HEK293 (cell line): ENCODE results near the gene C10orf67.

ENCODE experiments used
- CTCF ChIA-PET: fragments of 350-600 bp; formaldehyde crosslinking; extraction: SDS; loops from one replicate; lab custom pipeline; 2021; ENCODE audit warnings: antibody characterized with exemption; lab: Yijun Ruan, JAX
- POLR2A ChIA-PET: fragments of 300-600 bp; formaldehyde crosslinking; extraction: SDS; loops from one replicate; lab custom pipeline; 2020; ENCODE audit warnings: antibody characterized with exemption, inconsistent platforms; lab: Yijun Ruan, JAX
- H3K27ac ChIP-seq: fragments of 200-500 bp; sonication (Bioruptor generic); 2 replicates; pipeline ENCODE4 v1.5.1; 2014; ENCODE audit warnings: low read depth, low read length, control low read depth, inconsistent platforms; ENCODE audit errors: extremely low read depth
- H3K36me3 ChIP-seq, 2 experiments: fragments of 200-500 bp in 1 of 2; sonication (Bioruptor generic) in 1 of 2; 1 replicate in 1 of 2; 2 replicates in 1 of 2; pipeline ENCODE4 v1.5.1; 2014 to 2017; ENCODE audit warnings: inconsistent platforms in 2 of 2, low read length in 2 of 2; ENCODE audit not compliant: control insufficient read depth in 2 of 2, insufficient read depth in 1 of 2
- H3K4me1 ChIP-seq: fragments of 200-500 bp; sonication (Bioruptor generic); 2 replicates; pipeline ENCODE4 v1.5.1; 2014; ENCODE audit warnings: mild to moderate bottlenecking, low read length, inconsistent platforms; ENCODE audit not compliant: control insufficient read depth, insufficient read depth
- H3K4me3 ChIP-seq: 2 replicates; pipeline ENCODE4 v1.5.1; 2011; ENCODE audit warnings: low read depth, mild to moderate bottlenecking, control low read depth, low read length, moderate library complexity
- H3K9me3 ChIP-seq: fragments of 200-500 bp; sonication (Bioruptor generic); 2 replicates; pipeline ENCODE4 v1.5.1; 2014; ENCODE audit warnings: low read depth, low read length, inconsistent platforms; ENCODE audit not compliant: control insufficient read depth, insufficient read depth
- BCL11B ChIP-seq: fragments of 450-650 bp; formaldehyde crosslinking; IDR thresholded peaks from 2 replicates; pipeline ENCODE4 v1.5.1; 2016; ENCODE audit warnings: low read depth, missing biosample characterization, missing genetic modification characterization
- EGR2 ChIP-seq: fragments of 450-650 bp; formaldehyde crosslinking; IDR thresholded peaks from 2 replicates; pipeline ENCODE4 v1.5.1; 2016; ENCODE audit warnings: low read depth, missing biosample characterization, missing genetic modification characterization
- IKZF3 ChIP-seq: fragments of 450-650 bp; IDR thresholded peaks from 2 replicates; pipeline ENCODE4 v1.5.0; 2018; ENCODE audit warnings: missing biosample characterization, mild to moderate bottlenecking, missing genetic modification characterization, moderate library complexity
- KLF1 ChIP-seq: fragments of 450-650 bp; formaldehyde crosslinking; IDR thresholded peaks from 2 replicates; pipeline ENCODE4 v1.5.1; 2016; ENCODE audit warnings: missing biosample characterization, missing genetic modification characterization
- OSR2 ChIP-seq: fragments of 450-650 bp; formaldehyde crosslinking; IDR thresholded peaks from 2 replicates; pipeline ENCODE4 v1.5.1; 2016; ENCODE audit warnings: missing biosample characterization, missing genetic modification characterization
- PATZ1 ChIP-seq: fragments of 450-650 bp; formaldehyde crosslinking; IDR thresholded peaks from 2 replicates; pipeline ENCODE4 v1.5.1; 2016; ENCODE audit warnings: missing biosample characterization, missing genetic modification characterization
- SALL2 ChIP-seq: fragments of 450-650 bp; formaldehyde crosslinking; IDR thresholded peaks from 2 replicates; pipeline ENCODE4 v1.5.0; 2017; ENCODE audit warnings: missing biosample characterization, mild to moderate bottlenecking, missing genetic modification characterization, borderline replicate concordance
- SP3 ChIP-seq: fragments of 450-650 bp; formaldehyde crosslinking; IDR thresholded peaks from 2 replicates; pipeline ENCODE4 v1.5.1; 2016; ENCODE audit warnings: missing biosample characterization, missing genetic modification characterization
- ZBTB20 ChIP-seq: fragments of 450-650 bp; formaldehyde crosslinking; IDR thresholded peaks from 2 replicates; pipeline ENCODE4 v1.5.1; 2016; ENCODE audit warnings: missing biosample characterization, missing genetic modification characterization
- ZBTB21 ChIP-seq: fragments of 450-650 bp; formaldehyde crosslinking; IDR thresholded peaks from 2 replicates; pipeline ENCODE4 v1.5.1; 2017; ENCODE audit warnings: missing biosample characterization, missing genetic modification characterization
- ZFHX2 ChIP-seq: fragments of 450-650 bp; formaldehyde crosslinking; conservative IDR thresholded peaks from 2 replicates; pipeline ENCODE4 v1.5.1; 2016; ENCODE audit warnings: missing biosample characterization, missing genetic modification characterization
- ZFP3 ChIP-seq: fragments of 450-650 bp; formaldehyde crosslinking; IDR thresholded peaks from 2 replicates; pipeline ENCODE4 v1.5.1; 2016; ENCODE audit warnings: low read depth, missing biosample characterization, missing genetic modification characterization
- ZFP41 ChIP-seq: fragments of 450-650 bp; formaldehyde crosslinking; IDR thresholded peaks from 2 replicates; pipeline ENCODE4 v1.5.1; 2016; ENCODE audit warnings: missing biosample characterization, missing genetic modification characterization, borderline replicate concordance
- ZNF112 ChIP-seq: fragments of 450-650 bp; formaldehyde crosslinking; IDR thresholded peaks from 2 replicates; pipeline ENCODE4 v1.5.0; 2017; ENCODE audit warnings: missing biosample characterization, missing genetic modification characterization
- ZNF140 ChIP-seq: fragments of 450-650 bp; formaldehyde crosslinking; IDR thresholded peaks from 2 replicates; pipeline ENCODE4 v1.5.1; 2016; ENCODE audit warnings: missing biosample characterization, missing genetic modification characterization
- ZNF2 ChIP-seq: fragments of 450-650 bp; formaldehyde crosslinking; IDR thresholded peaks from 2 replicates; pipeline ENCODE4 v1.5.1; 2016; ENCODE audit warnings: missing biosample characterization, missing genetic modification characterization
- ZNF521 ChIP-seq: fragments of 450-650 bp; formaldehyde crosslinking; IDR thresholded peaks from 2 replicates; pipeline ENCODE4 v1.5.1; 2017; ENCODE audit warnings: missing biosample characterization, mild to moderate bottlenecking, missing genetic modification characterization
- ZNF654 ChIP-seq: fragments of 450-650 bp; formaldehyde crosslinking; IDR thresholded peaks from 2 replicates; pipeline ENCODE4 v1.5.1; 2016; ENCODE audit warnings: low read depth, missing biosample characterization, missing genetic modification characterization
- ZNF701 ChIP-seq: fragments of 450-650 bp; formaldehyde crosslinking; IDR thresholded peaks from 2 replicates; pipeline ENCODE4 v1.5.1; 2016; ENCODE audit warnings: missing biosample characterization, missing genetic modification characterization
- ZNF76 ChIP-seq: fragments of 450-650 bp; formaldehyde crosslinking; IDR thresholded peaks from 2 replicates; pipeline ENCODE4; 2016; ENCODE audit warnings: low read depth, missing biosample characterization, missing genetic modification characterization, borderline replicate concordance
- ZNF777 ChIP-seq: fragments of 450-650 bp; formaldehyde crosslinking; IDR thresholded peaks from 2 replicates; pipeline ENCODE4 v1.5.1; 2017; ENCODE audit warnings: missing biosample characterization, missing genetic modification characterization, borderline replicate concordance
- ZSCAN16 ChIP-seq: fragments of 450-650 bp; formaldehyde crosslinking; IDR thresholded peaks from 2 replicates; pipeline ENCODE4 v1.5.1; 2016; ENCODE audit warnings: missing biosample characterization, missing genetic modification characterization
- TF ChIP-seq, protein P1 (sequence below): fragments of 450-650 bp; formaldehyde crosslinking; IDR thresholded peaks from 2 replicates; pipeline ENCODE4 v1.5.1; 2016; ENCODE audit warnings: missing biosample characterization, missing genetic modification characterization
- TF ChIP-seq, protein P2 (sequence below): fragments of 450-650 bp; formaldehyde crosslinking; IDR thresholded peaks from 2 replicates; pipeline ENCODE4 v1.5.1; 2016; ENCODE audit warnings: missing biosample characterization, missing genetic modification characterization

Gene C10orf67

DNA sequence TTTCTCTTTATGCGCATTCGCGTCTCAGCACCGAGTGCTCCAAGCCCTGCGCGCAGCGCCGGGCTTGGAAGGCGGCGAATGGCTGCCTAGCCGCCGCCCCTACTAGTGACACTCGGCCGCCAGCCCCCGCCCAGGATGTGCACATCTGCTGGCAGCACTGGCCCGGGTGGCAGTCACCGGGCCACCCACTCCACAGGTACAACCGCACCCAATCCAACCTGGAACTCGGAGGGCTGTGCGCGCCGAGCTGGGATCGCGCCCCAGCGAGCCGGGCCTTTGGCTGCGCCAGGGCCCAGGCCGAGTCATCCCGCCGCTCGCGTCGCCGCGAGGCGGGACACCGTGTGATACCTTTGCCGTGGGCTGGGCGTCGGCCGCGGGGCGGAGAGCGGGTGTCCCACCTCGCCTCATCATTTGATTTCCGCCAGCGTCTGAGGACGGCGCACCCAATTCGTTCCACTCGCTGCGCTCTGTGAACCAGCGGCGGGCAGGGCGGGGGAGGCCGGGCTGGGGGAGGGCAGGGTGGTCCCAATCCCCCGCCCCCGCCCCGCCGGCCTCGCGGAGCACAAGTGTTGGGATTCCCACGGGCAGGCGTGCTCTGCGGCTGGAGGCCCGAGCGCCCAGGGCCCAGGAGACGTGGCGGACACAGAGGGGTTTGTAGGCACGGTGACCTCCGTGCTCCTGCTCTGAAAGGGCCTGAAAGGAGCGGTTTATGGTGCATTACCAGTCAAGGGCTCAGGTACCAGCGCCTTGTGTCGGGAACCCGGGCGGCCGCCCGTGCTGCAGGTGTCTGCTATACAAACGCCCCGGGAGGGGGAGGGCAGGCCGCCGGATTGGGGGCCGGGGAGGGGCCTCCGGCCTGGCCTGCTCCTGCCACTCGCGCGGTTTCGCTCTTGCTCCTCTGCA lies 170.3 kb downstream of the C10orf67 start:
- Histone ChIP-seq H3K27ac (no peak overlapping the region), H3K9me3 (no peaks in the 10 kb centered on the region), H3K4me1 (no peaks in the 10 kb centered on the region; the same call in 1 of the 2 replicates), H3K4me3 (peak overlapping the region; percentile 15; the same call in 1 of the 2 replicates), H3K36me3 (no peaks in the 10 kb centered on the region)
- no peak for TF ChIP-seq OSR2 (tag by site-specific recombination)
- TF ChIP-seq BCL11B (tag by site-specific recombination) = no peak
- TF ChIP-seq ZNF654 (tag by site-specific recombination) = no peak
- TF ChIP-seq ZNF2 (tag by site-specific recombination) = no peak
- no peak for TF ChIP-seq ZNF112 (tag by site-specific recombination)
- no peak for TF ChIP-seq ZFP41 (tag by site-specific recombination)
- TF ChIP-seq ZBTB21 (tag by site-specific recombination) = no peak
- TF ChIP-seq ZNF76 = no peak
- CTCF ChIA-PET = interaction anchor here (2.0 kb wide), 1 partner anchor 16 kb away, joined by 7 read pairs; no protein-coding TSS in a partner anchor
- POLR2A ChIA-PET = no interaction called here

GRCh38 chr10:23173214-23174073 lies 171.2 kb downstream of the C10orf67 start:
- H3K36me3 ChIP-seq = no peaks in the 10 kb centered on the region
- peak overlapping the region; percentile 15 for H3K4me3 ChIP-seq
- H3K9me3 ChIP-seq = no peaks in the 10 kb centered on the region
- no peak overlapping the region for H3K27ac ChIP-seq
- H3K4me1 ChIP-seq = no peaks in the 10 kb centered on the region; the same call in 1 of the 2 replicates
- ChIA-PET CTCF (interaction anchor here (1.1 to 1.4 kb wide), 2 partner anchors 15 to 48 kb away, joined by 3 to 6 read pairs; no protein-coding TSS in a partner anchor), POLR2A (no interaction called here)
- TF ChIP-seq ZNF777 (tag by site-specific recombination) = no peak
- TF ChIP-seq SP3 (tag by site-specific recombination) = no peak
- 0 out of 2 replicates have a peak, but pooled peaks have one; percentile 43 for TF ChIP-seq EGR2
- no peak for TF ChIP-seq KLF1 (tag by site-specific recombination)
- TF ChIP-seq ZNF701 = no peak
- peak; percentile 25; the same call in 1 of the 2 replicates for TF ChIP-seq ZBTB20 (tag by site-specific recombination)
- peak; percentile 77 for TF ChIP-seq ZFHX2
- no peak for TF ChIP-seq ZNF140 (tag by site-specific recombination)
- no peak for TF ChIP-seq IKZF3 (tag by site-specific recombination)
- no peak for TF ChIP-seq ZNF521
- 0 out of 2 replicates have a peak, but pooled peaks have one; percentile 29 for TF ChIP-seq PATZ1 (tag by site-specific recombination)
- TF ChIP-seq SALL2 (tag by site-specific recombination) = no peak
- TF ChIP-seq ZSCAN16 (tag by site-specific recombination) = no peak
- no peak for TF ChIP-seq ZFP3
- TF ChIP-seq, protein P1, sequence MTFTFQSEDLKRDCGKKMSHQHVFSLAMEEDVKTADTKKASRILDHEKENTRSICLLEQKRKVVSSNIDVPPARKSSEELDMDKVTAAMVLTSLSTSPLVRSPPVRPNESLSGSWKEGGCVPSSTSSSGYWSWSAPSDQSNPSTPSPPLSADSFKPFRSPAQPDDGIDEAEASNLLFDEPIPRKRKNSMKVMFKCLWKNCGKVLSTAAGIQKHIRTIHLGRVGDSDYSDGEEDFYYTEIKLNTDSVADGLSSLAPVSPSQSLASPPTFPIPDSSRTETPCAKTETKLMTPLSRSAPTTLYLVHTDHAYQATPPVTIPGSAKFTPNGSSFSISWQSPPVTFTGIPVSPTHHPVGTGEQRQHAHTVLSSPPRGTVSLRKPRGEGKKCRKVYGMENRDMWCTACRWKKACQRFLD (tag by site-specific recombination) = no peak
- TF ChIP-seq, protein P2, sequence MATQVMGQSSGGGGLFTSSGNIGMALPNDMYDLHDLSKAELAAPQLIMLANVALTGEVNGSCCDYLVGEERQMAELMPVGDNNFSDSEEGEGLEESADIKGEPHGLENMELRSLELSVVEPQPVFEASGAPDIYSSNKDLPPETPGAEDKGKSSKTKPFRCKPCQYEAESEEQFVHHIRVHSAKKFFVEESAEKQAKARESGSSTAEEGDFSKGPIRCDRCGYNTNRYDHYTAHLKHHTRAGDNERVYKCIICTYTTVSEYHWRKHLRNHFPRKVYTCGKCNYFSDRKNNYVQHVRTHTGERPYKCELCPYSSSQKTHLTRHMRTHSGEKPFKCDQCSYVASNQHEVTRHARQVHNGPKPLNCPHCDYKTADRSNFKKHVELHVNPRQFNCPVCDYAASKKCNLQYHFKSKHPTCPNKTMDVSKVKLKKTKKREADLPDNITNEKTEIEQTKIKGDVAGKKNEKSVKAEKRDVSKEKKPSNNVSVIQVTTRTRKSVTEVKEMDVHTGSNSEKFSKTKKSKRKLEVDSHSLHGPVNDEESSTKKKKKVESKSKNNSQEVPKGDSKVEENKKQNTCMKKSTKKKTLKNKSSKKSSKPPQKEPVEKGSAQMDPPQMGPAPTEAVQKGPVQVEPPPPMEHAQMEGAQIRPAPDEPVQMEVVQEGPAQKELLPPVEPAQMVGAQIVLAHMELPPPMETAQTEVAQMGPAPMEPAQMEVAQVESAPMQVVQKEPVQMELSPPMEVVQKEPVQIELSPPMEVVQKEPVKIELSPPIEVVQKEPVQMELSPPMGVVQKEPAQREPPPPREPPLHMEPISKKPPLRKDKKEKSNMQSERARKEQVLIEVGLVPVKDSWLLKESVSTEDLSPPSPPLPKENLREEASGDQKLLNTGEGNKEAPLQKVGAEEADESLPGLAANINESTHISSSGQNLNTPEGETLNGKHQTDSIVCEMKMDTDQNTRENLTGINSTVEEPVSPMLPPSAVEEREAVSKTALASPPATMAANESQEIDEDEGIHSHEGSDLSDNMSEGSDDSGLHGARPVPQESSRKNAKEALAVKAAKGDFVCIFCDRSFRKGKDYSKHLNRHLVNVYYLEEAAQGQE (tag by site-specific recombination) = peak; percentile 9; the same call in 1 of the 2 replicates
